IMR-90 (cell line): Measurements from ENCODE around the gene VWCE.

Experiments
- POLR2A ChIP-seq: IDR thresholded peaks from 2 replicates; pipeline ENCODE4 v1.6.1; 2012; ENCODE audit warnings: mild to moderate bottlenecking, low read depth, low read length
- RAD21 ChIP-seq: IDR thresholded peaks from 2 replicates; pipeline ENCODE4 v1.6.1; 2012; ENCODE audit warnings: low read length, improper control_type of control experiment
- TF ChIP-seq, protein P1 (sequence below): conservative IDR thresholded peaks from 2 replicates; pipeline ENCODE4 v1.5.1; 2012; ENCODE audit warnings: mild to moderate bottlenecking, low read depth, low read length, improper control_type of control experiment

DNA sequence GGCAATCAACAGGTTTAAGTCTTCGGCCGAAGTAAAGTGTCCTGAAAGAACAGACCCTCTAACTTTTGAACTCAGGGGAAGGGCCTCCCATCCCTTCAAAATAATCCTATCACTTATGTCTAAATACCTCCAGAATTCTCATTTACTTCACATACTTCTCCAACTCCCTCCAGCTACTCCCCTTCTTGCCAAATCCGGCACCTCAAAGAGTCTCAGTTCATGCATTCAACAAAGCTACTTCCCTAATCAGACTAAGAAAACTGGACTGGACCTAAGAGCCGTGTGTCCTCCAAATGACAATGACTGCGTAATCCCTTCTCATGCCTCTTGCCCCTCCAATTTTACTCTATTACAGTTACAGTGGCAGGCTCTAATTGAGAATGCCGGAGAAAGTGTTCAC lies 36.5 kb upstream of the VWCE start:
- TF ChIP-seq RAD21 (no peak), POLR2A (no peak)
- TF ChIP-seq, protein P1, sequence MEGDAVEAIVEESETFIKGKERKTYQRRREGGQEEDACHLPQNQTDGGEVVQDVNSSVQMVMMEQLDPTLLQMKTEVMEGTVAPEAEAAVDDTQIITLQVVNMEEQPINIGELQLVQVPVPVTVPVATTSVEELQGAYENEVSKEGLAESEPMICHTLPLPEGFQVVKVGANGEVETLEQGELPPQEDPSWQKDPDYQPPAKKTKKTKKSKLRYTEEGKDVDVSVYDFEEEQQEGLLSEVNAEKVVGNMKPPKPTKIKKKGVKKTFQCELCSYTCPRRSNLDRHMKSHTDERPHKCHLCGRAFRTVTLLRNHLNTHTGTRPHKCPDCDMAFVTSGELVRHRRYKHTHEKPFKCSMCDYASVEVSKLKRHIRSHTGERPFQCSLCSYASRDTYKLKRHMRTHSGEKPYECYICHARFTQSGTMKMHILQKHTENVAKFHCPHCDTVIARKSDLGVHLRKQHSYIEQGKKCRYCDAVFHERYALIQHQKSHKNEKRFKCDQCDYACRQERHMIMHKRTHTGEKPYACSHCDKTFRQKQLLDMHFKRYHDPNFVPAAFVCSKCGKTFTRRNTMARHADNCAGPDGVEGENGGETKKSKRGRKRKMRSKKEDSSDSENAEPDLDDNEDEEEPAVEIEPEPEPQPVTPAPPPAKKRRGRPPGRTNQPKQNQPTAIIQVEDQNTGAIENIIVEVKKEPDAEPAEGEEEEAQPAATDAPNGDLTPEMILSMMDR: no peak
